GM19467 (cell line): ENCODE data around the gene RIBC2.
"Not testable (repeated sequence)": the region's sequence is repeated elsewhere in the genome, so short reads cannot be mapped to it uniquely, and the experiment has no call there.

Source experiments
- ATAC-seq: cut with Tn5 transposase; IDR thresholded peaks from one replicate; pipeline ENCODE4 v1.9.1; 2021; ENCODE audit warnings: mild to moderate bottlenecking, moderate library complexity; ENCODE audit not compliant: unreplicated experiment

The RIBC2 gene

GRCh38 chr22:45447596-45447995 lies 34.1 kb downstream of the RIBC2 start:
- not testable (repeated sequence) for ATAC-seq

- no peak for ATAC-seq
These were observed 34.9 kb downstream of the RIBC2 start for GRCh38 chr22:45448431-45448830.

GRCh38 chr22:45449442-45449841 lies 35.9 kb downstream of the RIBC2 start:
- ATAC-seq: not testable (repeated sequence)

GRCh38 chr22:45450101-45450785 lies 36.8 kb downstream of the RIBC2 start:
- no peak for ATAC-seq

GRCh38 chr22:45450921-45451651 lies 37.6 kb downstream of the RIBC2 start:
- ATAC-seq: no peak

GRCh38 chr22:45451972-45452371 lies 38.5 kb downstream of the RIBC2 start:
- ATAC-seq: no peak

GRCh38 chr22:45452565-45453379 lies 39.3 kb downstream of the RIBC2 start:
- ATAC-seq: no peak

- no peak for ATAC-seq
These were observed 40.3 kb downstream of the RIBC2 start for GRCh38 chr22:45453764-45454163.

- ATAC-seq: no peak
These were observed 40.8 kb downstream of the RIBC2 start for GRCh38 chr22:45454275-45454674.

- no peak for ATAC-seq
These were observed 41.7 kb downstream of the RIBC2 start for GRCh38 chr22:45455212-45455611.

GRCh38 chr22:45455621-45456020 lies 42.1 kb downstream of the RIBC2 start:
- no peak for ATAC-seq

- no peak for ATAC-seq
These were observed 43.3 kb downstream of the RIBC2 start for GRCh38 chr22:45456811-45457210.

- ATAC-seq: no peak
These were observed 45.0 kb downstream of the RIBC2 start for GRCh38 chr22:45458532-45458931.

- no peak for ATAC-seq
These were observed 45.7 kb downstream of the RIBC2 start for GRCh38 chr22:45459235-45459634.

- no peak for ATAC-seq
These were observed 47.0 kb downstream of the RIBC2 start for GRCh38 chr22:45460288-45461109.

- ATAC-seq: no peak
These were observed 48.7 kb downstream of the RIBC2 start for GRCh38 chr22:45462034-45462655.

- not testable (repeated sequence) for ATAC-seq
These were observed 50.2 kb downstream of the RIBC2 start for GRCh38 chr22:45463691-45464090.

GRCh38 chr22:45465633-45466032 lies 52.1 kb downstream of the RIBC2 start:
- ATAC-seq: no peak

GRCh38 chr22:45468872-45469271 lies 55.4 kb downstream of the RIBC2 start:
- ATAC-seq: no peak
